ENCODE data around the gene NOTCH1. TPM values are rescaled to one million over a fixed set of nuclear protein-coding genes. Genes with fewer than 3 reads are reported as not detected.

The NOTCH1 gene
- polyA plus RNA-seq, 6 donors from 2014 or later = 0.05 to 8.0 (median 2.4) TPM

DNA sequence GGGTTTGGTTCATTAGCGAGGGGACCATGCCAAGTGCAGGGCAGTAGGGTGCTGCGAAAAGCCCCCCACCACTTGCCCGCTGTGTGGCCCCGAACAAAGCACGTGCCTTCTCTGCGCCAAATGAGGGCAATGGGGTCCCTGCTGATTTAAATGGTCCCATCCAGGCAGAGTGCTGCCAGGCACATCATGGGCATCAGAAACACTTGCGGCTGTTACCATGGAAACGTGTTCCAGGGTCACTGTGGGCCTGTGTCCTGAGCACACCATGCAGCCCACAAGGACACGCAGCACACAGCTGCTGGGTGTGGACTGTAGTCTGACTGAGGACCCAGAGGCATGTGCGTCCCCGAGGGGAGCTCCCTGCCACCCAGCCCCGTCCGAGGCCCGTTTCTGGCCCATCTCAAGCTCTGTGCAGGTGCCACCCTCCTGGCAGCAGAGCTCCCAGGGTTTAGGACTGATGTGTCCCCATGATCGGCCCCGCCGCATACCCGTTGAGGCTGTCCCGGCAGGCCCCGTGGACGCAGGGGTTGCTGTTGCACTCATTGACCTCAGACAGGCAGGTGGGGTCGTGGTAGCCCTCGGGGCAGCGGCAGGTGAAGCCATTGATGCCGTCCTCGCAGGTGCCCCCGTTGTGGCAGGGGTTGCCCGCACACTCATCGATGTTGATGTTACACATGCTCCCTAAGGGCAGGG, 31.7 kb downstream of the NOTCH1 start:
- no peaks in the 10 kb centered on the region for H3K27me3 Mint-ChIP-seq

DNA sequence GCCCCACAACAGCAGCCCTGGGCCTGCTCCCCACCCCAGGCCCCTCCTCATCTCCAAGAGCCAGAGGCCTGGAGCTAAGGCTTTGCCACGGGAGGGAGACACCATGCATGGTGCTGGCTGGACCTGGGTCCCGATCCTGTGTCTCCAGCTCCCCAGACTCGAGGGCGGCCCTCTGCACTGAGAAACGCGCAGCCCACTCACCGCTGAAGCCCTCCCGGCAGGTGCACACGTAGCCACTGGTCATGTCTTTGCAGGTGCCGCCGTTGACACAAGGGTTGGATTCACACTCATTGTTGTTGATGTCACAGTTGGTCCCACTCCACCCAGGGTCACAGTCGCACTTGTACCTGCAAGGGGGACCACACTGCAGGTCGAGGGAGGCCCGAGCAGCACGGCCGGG, 32.7 kb downstream of the NOTCH1 start:
- Mint-ChIP-seq H3K9me3 (no peaks in the 10 kb centered on the region), H3K4me1 (no peaks in the 10 kb centered on the region), H3K36me3 (no peaks in the 10 kb centered on the region), H3K4me3 (no peak overlapping the region), H3K27ac (no peak overlapping the region), H3K27me3 (no peaks in the 10 kb centered on the region)
- DNase-seq = no peak
- ATAC-seq (ENCODE audit: low read depth in 2 of 2) = no peak

More for the DNA sequence above, 31.7 kb downstream of the NOTCH1 start:
- no peaks in the 10 kb centered on the region for H3K4me1 Mint-ChIP-seq
- ATAC-seq (ENCODE audit: low read depth in 2 of 2) (no peak), DNase-seq (no peak)
- no peaks in the 10 kb centered on the region for H3K36me3 Mint-ChIP-seq
- no peak overlapping the region for H3K4me3 Mint-ChIP-seq
- no peaks in the 10 kb centered on the region for H3K9me3 Mint-ChIP-seq
- no peak overlapping the region for H3K27ac Mint-ChIP-seq

DNA sequence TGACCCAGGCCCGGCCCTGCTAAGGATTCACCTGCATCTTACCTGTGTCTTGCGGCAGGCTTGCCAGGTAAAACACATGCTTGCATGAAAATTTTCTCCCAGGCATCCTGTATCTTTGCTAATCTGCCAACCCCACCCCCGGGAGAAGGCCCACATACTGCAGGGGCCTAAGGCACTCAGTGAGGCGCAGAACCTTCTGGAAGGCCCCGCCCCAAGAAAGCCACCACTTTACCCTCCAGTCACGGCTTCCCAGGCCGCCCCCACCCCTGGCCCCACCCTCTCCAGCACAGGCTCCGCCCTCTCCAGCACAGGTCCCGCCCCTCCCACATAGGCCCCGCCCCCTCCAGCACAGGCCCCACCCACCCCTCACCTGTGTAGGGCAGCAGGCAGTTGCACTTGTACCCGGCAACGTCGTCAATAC, 33.2 kb downstream of the NOTCH1 start:
- Mint-ChIP-seq H3K27ac (no peak overlapping the region), H3K4me1 (no peaks in the 10 kb centered on the region), H3K9me3 (no peaks in the 10 kb centered on the region), H3K27me3 (no peaks in the 10 kb centered on the region), H3K36me3 (no peaks in the 10 kb centered on the region), H3K4me3 (no peak overlapping the region)
- no peak for DNase-seq
- ATAC-seq (ENCODE audit: low read depth in 2 of 2) = peak; percentile 48 to 51

DNA sequence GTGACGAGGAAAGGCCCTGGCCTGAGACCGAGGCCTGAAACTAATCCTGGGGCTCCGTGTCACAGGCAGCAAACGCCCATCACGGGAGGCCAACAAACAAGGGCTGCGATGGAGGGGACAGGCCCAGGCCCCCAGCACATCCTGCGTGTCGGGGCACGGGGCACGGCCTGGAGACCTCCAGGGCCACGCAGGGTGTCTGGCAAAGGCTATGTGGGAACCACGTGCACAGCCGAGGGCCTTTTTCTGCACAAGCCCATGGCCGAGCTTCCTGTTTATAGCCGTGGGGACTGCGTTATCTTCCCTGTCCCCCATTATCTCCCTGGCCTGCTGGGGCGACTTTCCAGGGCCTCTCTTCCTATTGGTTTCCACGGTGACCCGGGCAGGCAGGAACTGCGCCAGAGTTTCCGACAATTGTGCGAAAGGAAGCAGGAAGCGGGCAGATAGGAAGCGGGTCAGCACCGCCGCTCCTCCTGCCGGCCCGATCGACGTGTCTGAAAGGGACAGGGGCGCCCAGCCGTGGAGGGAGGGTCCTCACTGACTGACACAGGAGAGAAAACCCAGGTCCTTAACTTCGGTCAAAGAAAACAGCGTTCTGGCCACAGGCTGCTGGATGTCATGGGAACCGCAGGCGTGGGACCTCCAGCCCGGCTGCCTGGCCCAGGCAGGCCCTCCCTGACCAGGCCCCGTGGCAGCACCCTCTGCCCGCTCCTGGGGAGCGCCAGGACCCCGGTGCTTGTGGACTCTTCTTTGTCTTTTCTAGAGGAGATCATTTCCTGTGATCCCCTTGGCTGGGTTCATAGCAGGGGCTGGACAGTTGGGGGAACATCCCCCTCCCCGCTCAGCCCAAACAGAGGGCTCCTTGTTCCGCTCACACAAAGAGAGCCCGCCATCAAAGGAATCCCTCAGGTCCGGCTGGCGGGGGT, 33.9 kb downstream of the NOTCH1 start:
- ATAC-seq (ENCODE audit: low read depth in 2 of 2) = no peak
- no peak overlapping the region for H3K27ac Mint-ChIP-seq
- H3K27me3 Mint-ChIP-seq = no peaks in the 10 kb centered on the region
- H3K36me3 Mint-ChIP-seq = no peaks in the 10 kb centered on the region
- H3K4me3 Mint-ChIP-seq = no peak overlapping the region
- no peaks in the 10 kb centered on the region for H3K4me1 Mint-ChIP-seq
- DNase-seq = no peak
- no peaks in the 10 kb centered on the region for H3K9me3 Mint-ChIP-seq

DNA sequence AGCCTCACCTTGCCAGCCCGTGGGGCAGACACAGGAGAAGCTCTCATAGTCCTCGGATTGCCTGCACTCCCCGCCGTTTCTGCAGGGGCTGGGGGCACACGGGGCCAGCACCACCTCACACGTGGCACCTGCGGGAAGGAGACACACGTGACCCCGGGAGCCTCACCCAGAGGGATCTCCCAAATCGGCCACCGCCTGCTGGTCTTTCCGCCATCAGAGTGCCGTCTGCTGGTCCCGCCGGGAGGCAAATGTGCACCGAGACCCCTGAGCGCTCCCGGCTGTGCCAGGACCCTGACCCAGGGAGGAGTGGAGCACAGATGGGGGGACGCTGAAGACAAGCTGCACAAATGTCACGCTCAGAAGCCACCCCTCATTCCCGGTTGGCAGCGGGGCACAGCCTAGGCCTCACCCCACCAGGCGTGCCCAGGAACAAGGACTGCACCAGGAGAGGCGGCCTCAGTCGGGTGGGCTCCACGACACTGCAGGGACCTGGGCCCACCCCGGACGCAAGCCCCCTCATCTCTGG, 34.6 kb downstream of the NOTCH1 start:
- no peaks in the 10 kb centered on the region for H3K4me1 Mint-ChIP-seq
- no peaks in the 10 kb centered on the region for H3K36me3 Mint-ChIP-seq
- no peaks in the 10 kb centered on the region for H3K9me3 Mint-ChIP-seq
- no peak overlapping the region for H3K27ac Mint-ChIP-seq
- no peak for ATAC-seq (ENCODE audit: low read depth in 2 of 2)
- H3K4me3 Mint-ChIP-seq = no peak overlapping the region
- DNase-seq = no peak
- no peaks in the 10 kb centered on the region for H3K27me3 Mint-ChIP-seq

DNA sequence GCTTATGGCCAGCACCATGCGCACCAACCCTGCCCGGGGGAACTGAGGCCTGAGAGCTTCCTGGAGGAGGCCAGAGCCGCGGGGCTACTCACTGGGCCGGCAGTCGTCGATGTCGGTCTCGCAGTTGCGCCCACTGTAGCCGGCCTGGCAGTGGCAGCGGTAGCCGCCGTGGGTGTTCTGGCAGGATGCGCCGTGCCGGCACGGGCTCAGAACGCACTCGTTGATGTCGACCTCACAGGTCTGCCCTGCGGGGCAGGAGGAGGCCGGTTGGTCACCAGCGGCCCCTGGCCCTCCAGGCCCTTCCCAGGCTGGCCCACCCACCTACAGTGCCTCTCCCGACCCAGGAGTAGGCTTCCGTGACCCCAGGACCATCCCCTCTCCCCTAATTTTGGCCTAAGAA, 35.3 kb downstream of the NOTCH1 start:
- Mint-ChIP-seq H3K27me3 (no peaks in the 10 kb centered on the region), H3K9me3 (no peaks in the 10 kb centered on the region), H3K4me1 (no peaks in the 10 kb centered on the region), H3K27ac (no peak overlapping the region), H3K4me3 (no peak overlapping the region), H3K36me3 (no peaks in the 10 kb centered on the region)
- DNase-seq = no peak
- no peak for ATAC-seq (ENCODE audit: low read depth in 2 of 2)

DNA sequence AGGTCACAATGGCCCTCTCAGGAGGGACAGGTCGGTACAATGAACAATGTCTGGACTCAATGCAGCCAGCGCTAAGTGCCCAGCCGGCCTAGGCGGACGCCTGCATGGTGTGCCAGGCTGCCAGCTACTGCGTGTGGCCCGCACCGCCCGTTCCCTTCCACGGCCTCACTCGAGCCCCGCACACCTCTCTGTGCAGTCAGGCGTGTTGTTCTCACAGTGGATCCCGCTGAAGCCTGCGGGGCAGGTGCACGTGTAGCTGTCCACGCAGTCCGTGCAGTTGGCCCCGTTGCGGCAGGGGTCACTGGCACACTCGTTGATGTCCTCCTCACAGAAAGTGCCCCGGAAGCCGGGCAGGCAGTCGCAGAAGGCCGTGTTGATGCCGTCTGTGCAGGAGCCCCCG, 36.3 kb downstream of the NOTCH1 start:
- Mint-ChIP-seq H3K27me3 (no peaks in the 10 kb centered on the region), H3K36me3 (no peaks in the 10 kb centered on the region)
- no peak for ATAC-seq (ENCODE audit: low read depth in 2 of 2)

DNA sequence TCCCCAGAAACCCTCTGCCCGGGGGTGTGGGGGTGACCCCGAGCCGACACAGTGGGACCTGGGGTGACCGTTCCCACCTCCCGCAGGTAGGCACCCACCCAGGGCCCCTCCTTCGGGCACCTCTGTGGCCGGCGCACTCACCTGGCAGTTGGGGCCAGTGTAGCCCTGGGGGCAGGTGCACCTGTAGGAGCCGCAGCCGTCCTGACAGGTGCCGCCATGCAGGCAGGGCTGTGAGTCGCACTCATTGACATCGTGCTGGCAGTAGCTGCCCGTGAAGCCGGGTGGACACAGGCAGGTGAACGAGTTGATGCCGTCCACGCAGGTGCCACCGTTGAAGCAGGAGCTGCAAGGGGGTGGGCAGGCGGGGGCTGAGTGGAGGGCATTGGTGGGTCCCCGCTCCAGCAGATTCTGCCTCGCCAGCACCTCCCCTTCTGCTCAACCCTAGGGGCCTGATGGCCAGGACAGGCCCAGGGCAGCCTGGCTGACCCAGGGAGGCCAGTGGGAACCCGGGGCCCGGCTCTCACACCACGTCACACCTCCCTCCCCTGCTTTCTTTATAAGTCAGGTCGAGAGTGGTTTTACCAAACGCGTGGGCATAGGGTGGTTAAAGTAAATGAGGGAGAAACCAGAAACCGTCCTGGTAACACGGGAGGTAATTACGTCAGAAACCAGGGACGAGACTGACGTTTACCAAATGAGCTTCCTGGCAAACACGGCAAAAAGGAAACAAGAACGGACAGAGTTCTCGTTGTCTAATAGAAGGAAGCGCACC, 36.9 kb downstream of the NOTCH1 start:
- peak overlapping the region in 1 of 6 donors; percentile 60 for H3K27ac Mint-ChIP-seq
- DNase-seq = no peak

More for the DNA sequence above, 36.3 kb downstream of the NOTCH1 start:
- Mint-ChIP-seq H3K4me3 (no peak overlapping the region), H3K4me1 (no peaks in the 10 kb centered on the region), H3K9me3 (no peaks in the 10 kb centered on the region), H3K27ac (no peak overlapping the region)
- no peak for DNase-seq

DNA sequence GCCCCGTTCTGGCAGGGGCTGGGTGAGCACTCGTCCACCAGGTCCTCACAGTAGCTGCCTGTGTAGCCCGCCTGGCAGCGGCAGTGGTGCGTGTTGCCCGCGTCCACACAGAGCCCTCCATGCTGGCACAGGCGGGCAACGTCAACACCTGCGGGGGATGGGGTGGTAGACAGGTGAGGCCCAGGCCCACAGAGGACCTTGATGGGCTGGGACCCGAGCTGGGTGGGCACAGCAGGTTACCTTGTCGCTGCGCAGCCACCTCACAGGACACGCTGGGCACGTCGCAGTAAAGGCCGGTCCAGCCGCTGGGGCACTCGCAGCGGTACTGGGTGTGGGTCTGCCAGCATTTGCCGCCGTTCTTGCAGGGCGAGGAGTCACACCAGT, 37.9 kb downstream of the NOTCH1 start:
- no peaks in the 10 kb centered on the region for H3K9me3 Mint-ChIP-seq
- ATAC-seq (ENCODE audit: low read depth in 2 of 2) (no peak), DNase-seq (no peak)
- no peak overlapping the region for H3K4me3 Mint-ChIP-seq
- H3K27ac Mint-ChIP-seq = no peak overlapping the region
- H3K36me3 Mint-ChIP-seq = no peaks in the 10 kb centered on the region
- no peaks in the 10 kb centered on the region for H3K4me1 Mint-ChIP-seq
- no peaks in the 10 kb centered on the region for H3K27me3 Mint-ChIP-seq

More for the DNA sequence above, 36.9 kb downstream of the NOTCH1 start:
- no peak for ATAC-seq (ENCODE audit: low read depth in 2 of 2)
- Mint-ChIP-seq H3K36me3 (no peaks in the 10 kb centered on the region), H3K9me3 (no peaks in the 10 kb centered on the region), H3K4me3 (no peak overlapping the region), H3K4me1 (no peaks in the 10 kb centered on the region), H3K27me3 (no peaks in the 10 kb centered on the region)

DNA sequence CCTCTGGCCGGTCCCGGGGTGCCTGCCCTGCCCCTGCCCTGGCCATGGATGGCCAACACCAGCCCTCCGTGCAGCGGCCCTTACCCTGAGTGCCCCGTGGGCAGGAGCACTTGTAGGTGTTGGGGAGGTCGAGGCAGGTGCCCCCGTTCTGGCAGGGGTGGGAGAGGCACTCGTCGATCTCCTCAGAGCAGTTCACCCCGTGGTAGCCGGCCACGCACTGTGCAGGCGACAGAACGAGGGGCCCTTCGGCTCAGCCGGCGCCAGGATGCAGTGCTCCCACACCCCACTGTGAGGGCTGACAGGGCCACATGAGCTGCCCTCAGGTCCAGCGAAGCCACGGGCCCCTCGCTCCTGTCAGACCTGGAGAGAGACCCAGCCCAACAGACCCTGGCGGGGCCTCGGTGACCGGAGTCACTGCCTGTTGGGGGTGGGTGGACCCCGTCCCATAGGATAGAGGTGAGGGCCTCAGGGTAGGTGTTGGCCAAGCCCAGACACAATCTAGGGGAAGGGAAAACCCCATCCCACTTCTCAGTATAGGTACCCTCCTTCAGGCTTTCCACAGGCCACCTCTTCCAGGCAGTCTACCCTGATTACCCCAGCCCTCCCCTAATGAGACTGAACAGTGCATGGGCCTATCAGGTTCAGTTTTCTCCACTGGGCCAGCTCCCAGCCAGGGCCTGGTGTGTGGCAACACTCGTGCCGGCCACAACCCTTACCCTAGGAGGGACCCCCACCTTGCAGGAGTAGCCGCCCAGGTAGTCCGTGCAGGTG, 38.4 kb downstream of the NOTCH1 start:
- H3K4me3 Mint-ChIP-seq = no peak overlapping the region
- no peaks in the 10 kb centered on the region for H3K9me3 Mint-ChIP-seq
- H3K27me3 Mint-ChIP-seq = no peaks in the 10 kb centered on the region
- peaks cover 0 to 4% of the 10 kb centered on the region in 2 donors for H3K36me3 Mint-ChIP-seq
- H3K4me1 Mint-ChIP-seq = no peaks in the 10 kb centered on the region
- H3K27ac Mint-ChIP-seq = no peak overlapping the region
- ATAC-seq (ENCODE audit: low read depth in 2 of 2) = no peak
- no peak for DNase-seq

DNA sequence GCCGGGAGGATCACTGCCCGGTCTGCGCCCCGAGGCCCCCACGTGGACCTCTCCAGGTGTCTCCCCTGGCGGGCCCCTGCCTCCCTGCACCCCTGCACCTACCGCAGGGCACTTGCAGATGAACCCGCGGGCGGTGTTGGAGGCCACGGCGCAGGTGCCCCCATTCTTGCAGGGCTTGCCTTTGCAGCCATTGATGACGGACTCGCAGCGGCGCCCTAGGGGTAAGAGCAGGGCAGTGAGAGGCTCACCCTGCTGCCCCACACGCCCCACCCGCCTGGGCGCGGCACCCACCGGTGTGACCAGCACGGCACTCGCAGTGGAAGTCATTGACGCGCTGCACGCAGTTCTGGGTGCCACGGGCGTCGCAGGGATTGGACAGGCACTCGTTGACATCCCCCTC, 39.4 kb downstream of the NOTCH1 start:
- Mint-ChIP-seq H3K4me3 (no peak overlapping the region), H3K36me3 (peaks cover 0 to 4% of the 10 kb centered on the region in 2 donors), H3K27ac (no peak overlapping the region), H3K9me3 (no peaks in the 10 kb centered on the region), H3K4me1 (no peaks in the 10 kb centered on the region), H3K27me3 (no peaks in the 10 kb centered on the region)
- DNase-seq (no peak), ATAC-seq (ENCODE audit: low read depth in 2 of 2) (no peak)

DNA sequence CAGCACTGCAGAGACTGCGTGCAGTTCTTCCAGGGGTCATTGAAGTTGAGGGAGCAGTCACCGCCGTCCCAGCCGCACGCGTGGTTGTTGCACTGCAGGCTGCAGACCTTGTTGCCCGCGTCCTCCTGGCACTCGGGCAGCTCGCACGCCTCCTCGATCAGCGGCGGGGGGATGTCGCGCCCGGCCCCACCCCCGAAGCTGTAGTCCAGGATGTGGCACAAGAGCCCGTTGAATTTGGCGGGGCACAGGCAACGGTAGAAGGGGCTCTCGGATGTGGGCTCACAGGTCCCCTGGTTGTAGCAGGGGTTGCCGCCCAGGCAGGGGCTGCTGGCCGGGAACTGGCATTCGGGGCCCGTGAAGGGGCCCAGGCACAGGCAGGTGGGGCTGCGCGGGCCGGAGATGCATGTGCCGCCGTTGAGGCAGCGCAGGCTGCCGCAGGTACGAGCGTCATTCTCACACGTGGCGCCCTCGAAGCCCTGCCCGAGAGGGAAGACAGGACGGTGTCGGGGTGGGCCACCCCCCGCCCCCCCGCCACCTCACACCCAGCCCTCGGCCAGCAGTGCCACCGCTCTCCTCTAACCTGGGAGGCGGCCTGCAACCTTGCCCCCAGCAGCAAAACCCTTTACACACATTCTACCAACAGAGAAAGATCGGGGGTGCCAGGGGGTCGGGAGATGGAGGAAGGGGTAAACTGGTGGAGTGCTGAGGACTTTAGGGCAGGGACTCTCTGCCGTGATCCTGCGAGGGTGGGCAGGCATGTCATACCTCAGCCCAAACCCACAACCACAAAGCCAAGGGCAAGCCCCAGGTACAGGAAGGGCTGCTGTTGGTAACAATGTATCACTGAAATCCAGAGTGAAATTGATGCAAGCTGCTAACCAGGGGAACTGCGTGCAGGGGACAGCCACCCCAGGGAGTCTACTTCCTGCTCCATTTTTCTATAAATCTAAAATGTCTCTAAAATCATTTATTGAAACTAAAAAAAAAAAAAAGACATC, 40.1 kb downstream of the NOTCH1 start:
- DNase-seq (no peak), ATAC-seq (ENCODE audit: low read depth in 2 of 2) (no peak)
- H3K4me3 Mint-ChIP-seq = no peak overlapping the region
- peaks cover 0 to 4% of the 10 kb centered on the region in 2 donors for H3K36me3 Mint-ChIP-seq
- no peak overlapping the region for H3K27ac Mint-ChIP-seq
- H3K4me1 Mint-ChIP-seq = no peaks in the 10 kb centered on the region
- H3K9me3 Mint-ChIP-seq = no peaks in the 10 kb centered on the region
- H3K27me3 Mint-ChIP-seq = no peaks in the 10 kb centered on the region

Measured in naive B cell (primary cell).